Ascending aorta (tissue), 2 donors: ENCODE measurements around the gene PHLDB2. TPM values are rescaled to one million over a fixed set of nuclear protein-coding genes. Genes with fewer than 3 reads are reported as not detected.

Experiments
- DNase-seq, 2 donors: peaks; one replicate each; pipeline ENCODE4 v3.0.0-alpha.2; 2019; ENCODE audit warnings: low spot score in 2 of 2
- H3K27ac ChIP-seq, 2 donors: fragments of 200-600 bp; sonication (generic); one replicate each; pipeline ENCODE4 v1.5.1; 2016 to 2017; ENCODE audit warnings: mild to moderate bottlenecking in 1 of 2
- H3K27me3 ChIP-seq: fragments of 200-600 bp; sonication (generic); one replicate; pipeline ENCODE4 v1.5.1; 2017
- H3K36me3 ChIP-seq, 2 donors: fragments of 200-600 bp; sonication (generic); one replicate each; pipeline ENCODE4 v1.5.1; 2016
- H3K4me1 ChIP-seq, 2 donors: fragments of 200-600 bp; sonication (generic); one replicate each; pipeline ENCODE4 v1.5.1; 2016 to 2017; ENCODE audit warnings: mild to moderate bottlenecking in 1 of 2
- H3K4me3 ChIP-seq, 2 donors: fragments of 200-600 bp; sonication (generic); one replicate each; pipeline ENCODE4 v1.5.1; 2016 to 2017; ENCODE audit warnings: mild to moderate bottlenecking in 1 of 2
- H3K9me3 ChIP-seq, 2 donors: fragments of 200-600 bp; sonication (generic); one replicate each; pipeline ENCODE4 v1.5.1; 2016
- CTCF ChIP-seq, 3 experiments: fragments of 200-600 bp in 2 of 3; fragments of 450-650 bp in 1 of 3; sonication (generic) in 2 of 3; IDR thresholded peaks; one replicate each; pipeline ENCODE4 v1.5.1; 2016 to 2019; ENCODE audit warnings: antibody characterized with exemption in 3 of 3, mild to moderate bottlenecking in 1 of 3, moderate library complexity in 1 of 3
- intact Hi-C: fragments of 100-400 bp; cut with DNase I; formaldehyde crosslinking; loops from one replicate; pipeline ENCODE4 v1.15.1; 2023
- total RNA-seq: library from RNA; depleted of rRNA; stranded (reverse); fragments of >200 nt; gene quantifications from one replicate; pipeline ENCODE4 v1.1.0, GENCODE V29; 2016

PHLDB2 gene
- total RNA-seq, 1 donor from 2014 or later: 58.6 TPM

- intact Hi-C loops: no loop called here
- H3K27me3 ChIP-seq: no peaks in the 10 kb centered on the region
- peaks cover under 1 to 39% of the 10 kb centered on the region in 2 donors for H3K36me3 ChIP-seq
- H3K4me3 ChIP-seq: no peak overlapping the region
- H3K27ac ChIP-seq: no peak overlapping the region
- DNase-seq: no peak
- H3K9me3 ChIP-seq: no peaks in the 10 kb centered on the region
- TF ChIP-seq CTCF (IDR thresholded peaks at IDR 0.05): no peak
- peaks cover 0 to 16% of the 10 kb centered on the region in 2 donors for H3K4me1 ChIP-seq
These were observed 54.2 kb downstream of the PHLDB2 start for GRCh38 chr3:111913163-111913763.

GRCh38 chr3:111915905-111916304, 56.8 kb downstream of the PHLDB2 start:
- peaks cover 15 to 56% of the 10 kb centered on the region in 2 donors for H3K36me3 ChIP-seq
- no peak overlapping the region for H3K4me3 ChIP-seq
- intact Hi-C loops: no loop called here
- peaks cover 0 to 15% of the 10 kb centered on the region in 2 donors for H3K4me1 ChIP-seq
- no peak for DNase-seq
- TF ChIP-seq CTCF (IDR thresholded peaks at IDR 0.05): no peak
- H3K27me3 ChIP-seq: no peaks in the 10 kb centered on the region
- no peak overlapping the region for H3K27ac ChIP-seq
- H3K9me3 ChIP-seq: no peaks in the 10 kb centered on the region

GRCh38 chr3:111917300-111917699, 58.2 kb downstream of the PHLDB2 start:
- TF ChIP-seq CTCF (IDR thresholded peaks at IDR 0.05): no peak
- Histone ChIP-seq H3K27me3 (no peaks in the 10 kb centered on the region), H3K4me3 (no peak overlapping the region), H3K27ac (no peak overlapping the region), H3K4me1 (peaks cover 0 to 11% of the 10 kb centered on the region in 2 donors), H3K36me3 (peaks cover 15 to 59% of the 10 kb centered on the region in 2 donors), H3K9me3 (no peaks in the 10 kb centered on the region)
- intact Hi-C loops: no loop called here
- DNase-seq: no peak

- Histone ChIP-seq H3K4me3 (no peak overlapping the region), H3K9me3 (no peaks in the 10 kb centered on the region), H3K27me3 (no peaks in the 10 kb centered on the region), H3K36me3 (peaks cover 19 to 54% of the 10 kb centered on the region in 2 donors), H3K4me1 (peaks cover 0 to 22% of the 10 kb centered on the region in 2 donors), H3K27ac (no peak overlapping the region)
- TF ChIP-seq CTCF (IDR thresholded peaks at IDR 0.05): no peak
- no peak for DNase-seq
- intact Hi-C loops: loop anchor here (5.0 kb wide), 1 partner anchor 57 kb away; no protein-coding TSS in a partner anchor
These were observed 60.5 kb downstream of the PHLDB2 start for GRCh38 chr3:111919370-111920065.

- no peak overlapping the region for H3K4me3 ChIP-seq
- H3K27me3 ChIP-seq: no peaks in the 10 kb centered on the region
- peaks cover 19 to 44% of the 10 kb centered on the region in 2 donors for H3K36me3 ChIP-seq
- H3K4me1 ChIP-seq: peaks cover 0 to 26% of the 10 kb centered on the region in 2 donors
- no peak for DNase-seq
- H3K27ac ChIP-seq: peak overlapping the region in 1 of 2 donors; percentile 44
- intact Hi-C loops: loop anchor here (5.0 kb wide), 1 partner anchor 59 kb away; no protein-coding TSS in a partner anchor
- H3K9me3 ChIP-seq: no peaks in the 10 kb centered on the region
- no peak for TF ChIP-seq CTCF (IDR thresholded peaks at IDR 0.05)
These were observed 62.1 kb downstream of the PHLDB2 start for GRCh38 chr3:111921181-111921580.
